ENCODE results near the gene HAND1.

The HAND1 gene

DNA sequence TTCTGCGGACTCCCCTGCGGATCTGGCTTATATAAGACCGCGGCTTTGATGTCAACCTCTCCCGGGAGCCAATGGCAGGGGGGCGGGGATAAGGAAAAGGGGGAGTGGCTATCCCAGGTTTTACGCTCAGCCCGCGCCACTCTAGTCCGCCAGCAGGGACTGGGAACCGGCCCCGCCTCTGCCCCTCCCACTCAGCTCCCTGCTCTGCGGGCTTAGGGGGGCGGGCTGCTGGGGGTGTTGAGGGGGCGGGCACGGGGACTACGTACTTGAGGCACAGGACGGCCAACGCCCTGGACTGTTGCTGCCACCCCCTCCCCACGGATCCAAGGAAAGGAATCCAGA lies at the start of gene HAND1:
TSS of gene HAND1 (minus strand) at position 4 of the 342 bp plus-strand sequence. CDS start 219 bp downstream, outside the sequence.
- DNase-seq (ENCODE audit: low read depth in 2 of 2), result no peak

DNA sequence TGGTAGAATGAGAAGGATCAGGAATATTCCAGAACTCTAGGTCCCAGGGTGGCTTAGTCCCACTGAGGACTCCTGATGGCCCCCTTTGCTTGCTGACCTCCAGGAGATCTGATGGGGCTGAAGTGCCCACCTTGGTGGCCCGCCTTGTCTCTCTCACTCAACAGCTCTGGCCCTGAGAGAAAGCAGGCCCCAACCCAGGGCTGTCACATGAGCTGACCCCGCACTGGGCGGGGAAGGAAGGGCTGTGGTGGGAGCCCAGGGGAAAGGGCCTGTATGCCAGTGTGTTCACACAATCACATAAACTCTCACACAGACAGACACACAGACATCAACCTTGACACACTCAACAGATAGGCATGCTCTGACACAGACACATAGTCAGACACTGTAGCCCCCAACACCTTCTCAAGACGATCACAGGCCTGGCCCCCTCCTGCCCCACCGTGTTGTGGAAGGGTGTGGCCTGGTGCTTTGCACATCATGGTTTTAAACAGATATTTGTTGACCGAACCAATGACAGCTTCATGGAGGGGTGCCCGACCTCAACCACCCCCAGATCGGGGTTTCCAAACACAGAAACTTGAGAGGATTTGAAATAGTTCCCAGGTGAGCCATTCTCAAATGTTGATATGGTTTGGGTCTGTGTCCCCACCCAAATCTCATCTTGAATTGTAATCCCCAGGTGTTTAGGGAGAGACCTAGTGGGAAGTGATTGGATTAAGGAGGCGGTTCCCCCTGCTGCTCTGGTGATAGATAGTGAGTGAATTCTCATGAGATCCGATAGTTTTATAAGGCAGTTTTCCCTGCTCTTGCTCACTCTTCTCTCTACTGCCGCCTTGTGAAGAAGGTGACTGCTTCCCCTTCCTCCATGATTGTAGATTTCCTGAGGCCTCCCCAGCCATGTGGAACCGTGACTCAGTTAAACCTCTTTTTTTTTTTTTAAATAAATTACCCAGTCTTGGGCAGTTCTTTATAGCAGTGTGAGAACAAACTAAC lies 48.5 kb upstream of the HAND1 start:
- DNase-seq (ENCODE audit: low read depth in 2 of 2), result no peak

DNA sequence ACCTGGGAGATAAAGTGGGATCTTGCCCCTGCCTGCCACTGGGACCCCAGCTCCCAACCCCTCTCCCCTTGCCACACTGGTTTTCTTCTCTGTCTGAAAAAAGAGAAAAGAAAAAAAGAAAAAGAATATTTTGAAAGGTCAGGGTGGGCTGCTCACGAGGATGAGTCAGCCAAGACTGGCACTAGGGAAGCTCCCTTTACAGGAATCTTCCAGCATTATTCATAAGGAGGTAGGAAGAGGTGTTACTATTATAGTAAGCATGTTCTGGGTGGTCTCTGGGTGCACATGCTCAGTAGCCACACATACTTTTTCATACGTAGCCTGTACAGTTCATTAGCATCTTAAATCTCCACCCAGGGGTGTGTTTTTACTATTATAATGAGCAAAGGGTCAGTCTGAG lies 46.8 kb upstream of the HAND1 start:
- DNase-seq (ENCODE audit: low read depth in 2 of 2), result no peak

DNA sequence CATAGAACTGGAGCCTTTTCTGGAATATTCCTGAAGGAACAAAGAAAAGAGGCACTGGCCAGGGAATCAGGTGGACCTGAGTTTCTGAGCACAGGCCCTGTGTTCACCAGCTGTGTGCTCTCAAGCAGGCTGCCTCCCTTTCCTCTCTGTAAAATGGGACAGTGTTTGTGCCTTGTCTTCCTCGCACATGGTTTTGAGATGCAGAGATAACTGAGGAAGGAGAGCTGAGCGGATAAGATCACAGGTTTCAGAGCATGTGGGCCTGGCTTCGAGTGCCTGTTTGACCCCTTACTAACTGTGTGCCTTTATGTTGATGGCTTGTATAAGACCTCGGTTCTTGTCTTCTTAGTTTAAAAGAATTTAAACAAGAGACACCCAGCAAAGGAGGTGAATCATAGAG lies 46.2 kb upstream of the HAND1 start:
- no peak for DNase-seq (ENCODE audit: low read depth in 2 of 2)

DNA sequence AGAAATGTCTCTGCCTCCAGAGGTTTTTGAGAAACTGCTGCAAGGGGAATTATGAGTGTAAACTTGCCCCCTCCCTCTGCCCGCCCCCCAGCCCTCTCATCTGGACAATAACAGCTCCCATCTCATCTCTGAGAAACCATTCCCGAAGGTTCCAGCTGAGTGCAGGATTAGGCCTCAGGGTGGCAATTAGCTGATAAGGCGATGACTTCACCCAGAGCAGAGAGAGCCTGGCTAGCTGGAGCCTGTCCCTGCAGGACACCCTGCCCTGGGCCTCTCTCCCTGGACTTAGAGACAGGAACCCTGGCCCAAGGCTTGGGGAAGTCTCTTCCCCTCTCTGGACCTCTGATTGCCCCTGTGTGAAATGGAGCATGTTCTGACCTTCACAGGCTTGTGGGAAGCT lies 45.7 kb upstream of the HAND1 start:
- DNase-seq (ENCODE audit: low read depth in 2 of 2), result no peak

DNA sequence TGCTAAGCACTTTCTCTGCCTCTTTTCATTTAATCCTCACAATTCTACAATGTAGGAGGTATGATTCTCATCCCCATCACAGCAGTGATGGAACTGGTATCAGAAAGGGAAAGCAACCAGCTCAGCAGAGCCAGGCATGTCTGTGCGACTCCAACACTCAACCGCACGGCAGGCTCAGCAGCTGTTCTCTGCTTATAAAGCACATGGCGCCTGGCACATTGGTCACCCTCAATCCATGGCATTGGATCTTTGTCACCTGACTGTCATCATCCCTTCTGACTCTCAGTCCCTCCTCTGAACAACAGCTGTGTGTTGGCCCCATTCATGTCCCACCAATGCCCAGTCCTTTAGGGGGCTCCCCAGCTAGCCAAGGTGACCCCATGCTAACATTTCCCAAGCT lies 45.1 kb upstream of the HAND1 start:
- DNase-seq (ENCODE audit: low read depth in 2 of 2), result no peak

DNA sequence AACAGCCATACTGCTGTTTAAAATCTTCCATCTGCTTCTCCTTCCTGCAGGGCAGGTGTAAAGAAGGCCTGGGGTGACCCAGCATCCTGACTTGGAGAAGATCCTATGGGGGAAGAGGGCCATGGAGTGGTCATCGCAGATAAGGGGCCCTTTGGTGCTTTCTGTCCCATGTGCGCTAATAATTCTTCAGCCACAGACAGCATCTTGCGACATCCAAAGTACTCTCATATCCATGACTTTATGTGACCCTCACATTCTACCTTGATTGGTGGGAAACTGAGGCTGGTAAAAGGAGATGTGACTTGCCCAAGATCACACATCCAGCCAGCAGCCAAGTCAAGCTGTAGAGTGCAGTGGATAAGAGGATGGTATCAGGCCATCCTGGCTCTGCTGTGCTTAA lies 44.3 kb upstream of the HAND1 start:
- no peak for DNase-seq (ENCODE audit: low read depth in 2 of 2)

DNA sequence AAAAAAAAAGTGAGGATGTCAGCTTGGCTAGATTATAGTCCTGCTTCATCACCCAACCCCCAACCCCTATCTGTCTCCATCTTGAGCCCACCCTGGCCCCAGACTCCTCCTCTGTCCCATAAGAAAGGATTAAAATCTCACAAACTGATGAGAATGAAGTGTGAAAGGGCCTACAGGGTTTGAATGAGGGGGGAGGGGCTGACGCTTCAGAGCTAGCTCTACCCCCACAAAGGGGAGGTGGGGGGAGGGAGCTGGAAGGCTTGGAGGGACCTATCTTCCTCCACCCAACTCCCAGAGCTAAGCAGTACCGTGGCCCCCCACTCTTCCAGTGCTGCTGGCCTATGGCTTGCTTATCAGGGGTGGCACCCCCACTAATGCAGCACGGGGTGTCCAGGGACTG lies 43.7 kb upstream of the HAND1 start:
- DNase-seq (ENCODE audit: low read depth in 2 of 2), result no peak

DNA sequence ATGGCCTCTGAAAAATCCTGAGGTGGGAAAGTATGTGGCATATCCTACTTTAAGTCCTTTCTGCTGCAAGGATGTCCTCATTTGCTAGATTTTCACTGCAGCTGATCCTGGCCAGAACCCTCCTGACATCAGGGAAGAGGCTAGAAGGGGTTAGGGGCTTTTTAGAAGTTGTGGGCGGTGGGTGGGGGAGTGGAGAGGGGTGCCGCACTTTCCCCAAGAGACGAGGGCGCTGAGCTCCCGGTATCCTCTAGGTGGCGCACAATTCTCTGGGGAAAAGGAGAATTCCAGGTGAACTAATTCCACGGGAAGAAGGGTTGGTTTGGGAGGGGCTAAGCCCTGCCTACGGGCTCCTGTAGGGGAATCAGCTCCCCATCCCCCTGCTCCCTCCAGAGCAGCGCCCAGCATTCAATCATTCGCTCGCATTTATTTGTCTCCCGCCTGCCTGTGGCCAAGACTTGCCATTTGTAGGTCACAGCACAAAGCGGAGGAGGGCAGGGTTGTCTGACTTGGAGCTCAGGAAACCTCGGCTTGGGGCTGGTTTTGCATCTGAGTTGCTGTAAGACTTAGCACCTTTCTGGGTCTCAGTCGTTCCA lies 42.9 kb upstream of the HAND1 start:
- DNase-seq (ENCODE audit: low read depth in 2 of 2), result peak in 1 of 2 experiments; percentile 21

DNA sequence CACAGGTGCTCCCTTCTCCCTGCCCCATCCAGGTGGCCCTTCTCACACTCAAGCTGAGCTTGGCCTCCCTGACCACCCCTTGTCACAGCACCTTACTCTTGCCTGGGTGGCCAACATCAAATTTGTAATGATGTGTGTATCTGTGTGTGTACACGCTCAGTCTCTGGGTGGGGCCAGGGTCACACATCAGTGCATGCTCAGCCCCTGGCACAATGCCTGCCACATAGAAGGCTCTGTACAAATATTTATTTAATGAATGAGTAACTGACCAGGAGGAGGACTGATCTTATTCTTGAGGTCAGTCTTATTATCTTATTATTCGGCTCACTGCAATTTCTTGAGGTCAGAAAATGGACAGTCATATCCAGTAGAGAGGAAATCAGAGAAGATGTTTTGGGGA lies 41.3 kb upstream of the HAND1 start:
- DNase-seq (ENCODE audit: low read depth in 2 of 2), result no peak

DNA sequence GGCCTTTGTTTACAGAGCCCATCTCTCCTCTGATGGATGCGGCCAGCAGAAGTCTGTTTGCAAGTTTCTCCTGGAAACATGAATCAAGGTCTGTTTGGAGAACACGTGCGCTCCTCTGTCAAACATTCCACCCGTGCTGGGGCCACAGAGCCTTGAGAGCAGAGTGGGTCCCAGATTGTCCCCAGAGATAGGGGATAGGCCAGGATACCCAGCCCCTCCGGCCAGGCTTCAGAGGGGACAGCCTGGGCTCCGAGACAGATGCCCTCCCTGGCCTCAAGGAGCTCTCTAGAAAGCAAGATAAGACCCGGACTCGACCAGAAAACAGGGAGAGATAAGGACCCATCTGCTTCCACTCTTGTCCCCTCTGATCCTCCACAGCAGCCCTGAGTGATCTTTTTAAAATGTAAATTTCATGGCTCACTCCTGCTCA lies 40.4 kb upstream of the HAND1 start:
- no peak for DNase-seq (ENCODE audit: low read depth in 2 of 2)

DNA sequence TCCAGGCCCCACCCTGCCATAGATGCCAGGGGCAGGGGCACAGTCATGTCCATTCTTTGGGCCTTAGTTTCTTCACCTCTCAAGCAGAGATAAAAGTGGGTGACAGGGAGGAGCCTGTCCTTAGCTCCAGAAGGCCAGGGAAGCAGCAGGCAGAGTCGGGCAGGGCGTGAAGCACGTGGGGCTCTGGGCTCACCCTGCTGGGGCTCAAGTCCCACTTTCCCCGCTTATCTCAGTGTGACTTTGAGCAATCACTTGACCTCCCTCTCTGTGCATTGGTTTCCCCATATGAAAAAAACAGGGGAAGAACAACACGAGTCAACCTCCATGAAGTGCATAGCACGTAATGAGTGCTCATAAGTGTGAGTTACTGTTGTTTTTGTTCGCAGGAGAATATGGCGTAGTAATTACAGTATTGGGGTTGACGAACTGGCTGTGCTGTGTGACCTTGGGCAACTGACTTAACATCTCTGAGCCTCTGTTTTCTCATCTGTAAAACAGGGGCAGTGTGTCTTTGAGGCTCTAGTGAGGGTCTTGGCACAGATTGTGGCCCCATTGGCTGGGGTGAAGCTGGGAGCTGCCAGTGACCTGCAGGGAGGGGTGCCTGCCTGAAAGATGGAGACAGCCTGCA lies 39.9 kb upstream of the HAND1 start:
- no peak for DNase-seq (ENCODE audit: low read depth in 2 of 2)

DNA sequence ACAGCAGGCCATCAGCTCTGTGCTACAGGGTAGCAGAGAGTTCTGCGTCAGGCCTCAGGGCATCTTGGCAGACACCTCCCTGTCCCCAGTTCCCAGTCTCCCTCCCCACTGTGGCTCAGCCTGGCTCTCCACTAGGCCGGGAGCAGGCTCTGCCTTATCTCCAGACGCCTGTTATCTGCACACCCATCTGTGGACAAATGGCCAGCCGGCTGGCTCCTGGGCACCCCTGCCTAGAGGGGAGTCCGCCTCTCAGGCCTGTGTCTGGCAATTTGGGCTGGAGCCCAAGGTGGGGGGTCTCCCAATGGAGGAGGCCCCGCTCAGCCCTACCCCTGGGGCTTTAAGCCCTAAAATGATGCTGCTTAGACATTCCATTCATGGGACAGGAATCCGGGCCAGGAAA lies 39.2 kb upstream of the HAND1 start:
- DNase-seq (ENCODE audit: low read depth in 2 of 2), result no peak

DNA sequence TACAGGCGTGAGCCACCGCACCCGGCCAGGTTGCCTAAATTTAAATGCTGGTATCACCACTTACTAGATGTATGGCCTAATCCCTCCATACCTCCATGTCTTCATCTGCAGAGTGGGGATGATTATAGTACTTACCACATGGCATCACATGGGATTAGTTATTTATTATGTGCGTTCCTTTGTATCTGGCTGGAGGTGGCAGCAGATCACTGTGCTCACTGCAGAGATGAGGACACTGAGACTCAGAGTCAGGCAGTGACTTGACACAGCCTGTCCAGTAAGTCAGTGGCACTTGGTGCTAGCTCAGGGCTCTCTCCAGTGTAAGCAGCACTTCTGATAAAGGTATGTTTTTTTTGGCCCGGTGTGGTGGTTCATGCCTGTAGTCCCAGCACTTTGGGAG lies 38.4 kb upstream of the HAND1 start:
- DNase-seq (ENCODE audit: low read depth in 2 of 2), result no peak

DNA sequence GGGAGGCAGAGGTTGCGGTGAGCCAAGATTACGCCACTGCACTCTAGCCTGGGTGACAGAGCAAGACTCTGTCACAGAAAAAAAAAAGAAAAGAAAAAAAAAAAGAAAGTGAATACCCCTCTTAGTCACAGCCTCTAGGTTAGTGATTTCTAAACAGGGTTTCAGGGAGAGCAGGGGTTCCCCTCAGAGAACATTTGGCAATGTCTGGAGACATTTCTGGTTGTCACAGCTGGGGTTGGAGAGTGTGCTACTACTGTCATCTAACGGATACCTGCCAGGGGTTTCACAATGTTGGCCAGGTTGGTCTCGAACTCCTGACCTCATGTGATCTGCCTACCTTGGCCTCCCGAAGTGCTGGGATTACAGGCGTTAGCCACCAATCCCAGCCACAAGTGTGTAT lies 37.5 kb upstream of the HAND1 start:
- DNase-seq (ENCODE audit: low read depth in 2 of 2), result peak in 1 of 2 experiments; percentile 11

DNA sequence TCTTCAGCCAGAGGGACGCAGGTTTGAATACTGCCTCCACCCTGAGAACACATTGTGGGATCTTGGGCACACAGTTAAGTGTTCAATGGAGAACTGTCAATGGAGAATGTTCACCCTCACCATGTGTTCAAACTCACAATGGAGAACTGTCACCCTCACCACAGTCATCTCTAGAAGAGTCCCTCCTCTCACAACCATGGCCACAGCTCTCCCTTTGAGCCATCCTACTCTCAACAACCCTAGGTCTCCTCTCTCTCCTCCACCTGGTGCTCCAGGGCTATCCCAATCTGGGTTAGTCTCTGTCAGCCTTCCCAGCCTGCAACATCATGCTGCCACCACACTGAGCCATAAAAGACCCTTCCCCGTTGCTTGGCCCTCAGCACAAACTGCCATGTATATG lies 36.3 kb upstream of the HAND1 start:
- DNase-seq (ENCODE audit: low read depth in 2 of 2), result no peak

DNA sequence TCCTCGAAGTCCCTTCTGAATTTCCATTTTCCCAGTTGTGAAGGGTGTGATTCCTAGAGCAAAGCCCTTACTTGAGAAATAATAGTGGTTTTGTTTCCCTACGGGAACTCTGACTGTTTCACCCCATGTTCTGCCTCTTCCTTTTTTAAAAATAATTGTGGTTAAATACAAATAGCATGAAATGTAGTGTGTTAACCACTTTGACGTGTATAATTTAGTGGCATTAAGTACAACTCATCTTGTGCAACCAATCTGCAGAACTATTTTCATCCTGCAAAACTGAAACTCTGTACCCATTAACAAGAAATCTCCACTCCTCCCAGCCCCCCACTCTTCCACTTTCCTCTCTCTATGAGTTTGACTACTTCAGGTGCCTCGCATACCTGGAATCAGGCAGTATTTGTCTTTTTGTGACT lies 35.6 kb upstream of the HAND1 start:
- DNase-seq (ENCODE audit: low read depth in 2 of 2), result peak in 1 of 2 experiments; percentile 15

DNA sequence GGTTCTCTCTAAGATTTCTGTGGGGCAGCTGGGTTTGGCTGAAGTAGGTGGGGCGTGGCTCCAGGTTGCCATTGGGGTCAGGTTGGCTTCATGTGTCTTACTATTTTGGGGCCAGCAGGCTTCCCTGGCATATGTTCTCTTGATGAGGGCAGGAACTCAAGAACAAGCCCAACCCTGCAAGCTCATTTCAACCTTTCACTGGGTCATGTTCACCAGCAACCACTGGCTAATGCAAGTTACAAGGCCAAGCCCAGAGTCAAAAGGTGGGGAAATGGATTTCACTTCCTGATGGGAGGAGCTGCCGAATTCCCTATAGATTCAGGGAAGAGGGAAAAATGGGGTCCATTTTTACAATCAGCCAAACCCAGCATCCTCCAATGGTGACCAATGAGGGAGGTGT lies 34.0 kb upstream of the HAND1 start:
- DNase-seq (ENCODE audit: low read depth in 2 of 2), result no peak

DNA sequence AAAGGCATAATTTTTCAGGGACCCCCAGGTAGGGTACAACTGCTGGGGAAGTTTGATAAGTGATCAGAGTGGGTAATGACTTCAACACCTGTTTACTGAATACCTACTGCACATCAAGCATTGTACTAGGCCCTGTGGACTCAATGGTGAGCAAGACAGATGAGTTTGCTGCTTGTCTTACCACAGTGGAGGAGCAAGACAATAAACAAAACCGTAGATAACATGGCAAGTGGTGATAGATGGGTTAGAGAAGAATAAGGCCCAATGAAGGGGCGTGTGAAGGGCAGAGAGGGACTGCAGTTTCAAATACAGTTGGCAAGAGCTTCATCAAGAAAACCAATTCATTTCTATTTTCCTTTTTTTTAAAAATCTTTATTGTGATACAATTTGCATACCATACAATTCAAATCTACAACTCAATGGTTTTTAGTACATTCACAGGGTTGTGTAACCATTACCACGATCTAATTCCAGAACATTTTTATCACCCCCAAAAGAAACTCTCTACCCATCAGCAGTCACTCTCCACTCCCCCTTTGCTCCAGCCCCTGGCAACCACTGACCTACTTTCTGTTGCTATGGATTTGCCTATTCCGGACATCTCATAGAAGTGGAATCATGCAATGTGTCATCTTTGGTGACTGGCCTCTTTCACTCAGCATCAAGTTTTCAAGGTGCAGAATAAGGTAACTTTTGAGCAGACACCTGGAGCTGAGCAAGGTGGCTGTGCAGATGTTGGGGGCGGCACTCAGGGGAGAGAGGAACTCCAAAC lies 31.9 kb upstream of the HAND1 start:
- DNase-seq (ENCODE audit: low read depth in 2 of 2), result no peak

DNA sequence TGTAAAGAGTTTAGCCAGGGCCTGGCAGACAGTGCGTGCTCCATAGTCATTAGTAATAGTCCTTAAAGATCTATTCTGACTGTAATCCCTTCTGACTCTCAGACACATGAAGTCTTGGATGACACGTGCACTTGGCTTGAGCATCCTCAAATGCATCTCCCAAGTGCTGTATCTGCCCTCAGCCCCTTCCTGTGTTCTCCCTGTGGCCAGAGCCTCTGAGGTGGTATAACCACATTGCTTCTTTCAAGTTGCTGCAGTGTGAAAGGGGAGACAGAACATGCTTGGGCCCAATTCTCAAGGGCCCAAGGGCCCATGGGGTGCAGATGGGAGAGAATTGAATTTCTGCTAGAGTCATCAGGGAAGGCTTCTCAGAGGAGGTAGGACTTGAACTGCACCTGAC lies 30.1 kb upstream of the HAND1 start:
- no peak for DNase-seq (ENCODE audit: low read depth in 2 of 2)

DNA sequence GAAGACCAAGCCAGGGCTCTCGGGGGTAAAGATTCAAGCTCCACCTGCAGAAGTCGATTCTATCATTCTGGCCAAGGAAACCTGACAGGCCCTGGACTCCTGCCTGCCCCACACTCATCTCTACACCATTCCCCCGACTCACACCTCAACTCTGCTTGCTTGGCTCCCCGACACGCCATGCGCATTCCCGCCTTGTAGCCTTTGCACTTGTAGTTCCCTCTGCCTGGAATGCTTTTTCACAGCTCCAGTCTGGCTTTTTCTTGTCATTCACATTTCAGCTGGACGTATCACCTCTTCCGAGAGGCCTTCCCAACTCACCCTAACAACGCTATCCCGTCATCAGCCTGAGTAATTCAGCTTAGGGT lies 28.7 kb upstream of the HAND1 start:
- DNase-seq (ENCODE audit: low read depth in 2 of 2), result no peak

DNA sequence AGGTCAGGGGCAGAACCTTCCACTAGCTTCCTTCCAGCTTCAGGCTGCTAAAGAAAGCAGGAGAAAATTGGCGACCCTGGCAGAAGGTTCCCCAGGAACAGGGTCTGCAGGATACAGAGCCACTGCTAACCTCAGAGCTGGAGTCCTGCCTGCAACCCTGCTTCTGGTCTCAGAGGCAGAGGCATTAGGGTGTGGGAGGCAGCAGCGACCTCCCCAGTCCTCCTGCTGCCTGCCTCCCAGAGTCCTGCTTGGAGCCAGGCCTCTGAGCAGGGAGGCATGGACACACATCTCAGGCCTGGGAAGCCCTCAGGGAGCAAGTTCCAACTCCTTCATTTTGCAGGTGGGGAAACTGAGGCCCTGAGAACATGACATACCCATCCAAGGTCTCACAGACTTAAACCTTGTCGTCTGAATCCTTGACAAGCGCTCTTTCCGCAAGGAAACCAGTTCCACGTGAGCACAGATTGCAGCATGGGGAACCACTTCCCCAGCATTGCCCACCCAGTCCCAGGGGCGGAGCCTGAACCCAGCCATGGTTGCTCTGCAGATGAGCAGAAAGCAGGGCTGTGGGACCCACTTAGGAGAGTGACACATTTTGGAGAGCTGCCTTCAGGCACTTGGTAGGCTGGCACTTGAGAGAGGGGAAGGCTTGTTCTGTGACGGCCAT lies 28.2 kb upstream of the HAND1 start:
- no peak for DNase-seq (ENCODE audit: low read depth in 2 of 2)
